ENCODE measurements around the gene TIAM1.

TIAM1 gene

GRCh38 chr21:31354604-31355443 lies 10.8 kb upstream of the TIAM1 start:
- DNase-seq (ENCODE audit: low spot score): peak; percentile 90

- peak; percentile 53 for DNase-seq (ENCODE audit: low spot score)
These were observed 10.1 kb upstream of the TIAM1 start for GRCh38 chr21:31354122-31354521.

GRCh38 chr21:31352836-31353235 lies 8.8 kb upstream of the TIAM1 start:
- no peak for DNase-seq (ENCODE audit: low spot score)

- DNase-seq (ENCODE audit: low spot score): no peak
These were observed 7.9 kb upstream of the TIAM1 start for GRCh38 chr21:31351960-31352359.

GRCh38 chr21:31351438-31351837 lies 7.4 kb upstream of the TIAM1 start:
- DNase-seq (ENCODE audit: low spot score): peak; percentile 46

- DNase-seq (ENCODE audit: low spot score): no peak
These were observed 5.1 kb upstream of the TIAM1 start for GRCh38 chr21:31349208-31349607.

- no peak for DNase-seq (ENCODE audit: low spot score)
These were observed 4.1 kb upstream of the TIAM1 start for GRCh38 chr21:31348188-31348587.

- DNase-seq (ENCODE audit: low spot score): peak; percentile 48
These were observed 3.5 kb upstream of the TIAM1 start for GRCh38 chr21:31347435-31348032.

- no peak for DNase-seq (ENCODE audit: low spot score)
These were observed 2.3 kb upstream of the TIAM1 start for GRCh38 chr21:31346256-31346821.

- DNase-seq (ENCODE audit: low spot score): no peak
These were observed 1.1 kb upstream of the TIAM1 start for GRCh38 chr21:31345136-31345535.

- no peak for DNase-seq (ENCODE audit: low spot score)
These were observed 991 bp downstream of the TIAM1 start for GRCh38 chr21:31343030-31343510.

GRCh38 chr21:31342348-31342747 lies 1.7 kb downstream of the TIAM1 start:
- DNase-seq (ENCODE audit: low spot score): no peak

- no peak for DNase-seq (ENCODE audit: low spot score)
These were observed 3.0 kb downstream of the TIAM1 start for GRCh38 chr21:31340942-31341487.

- DNase-seq (ENCODE audit: low spot score): no peak
These were observed 3.5 kb downstream of the TIAM1 start for GRCh38 chr21:31340514-31340913.

- no peak for DNase-seq (ENCODE audit: low spot score)
These were observed 4.3 kb downstream of the TIAM1 start for GRCh38 chr21:31339721-31340120.

GRCh38 chr21:31338908-31339368 lies 5.1 kb downstream of the TIAM1 start:
- no peak for DNase-seq (ENCODE audit: low spot score)

- no peak for DNase-seq (ENCODE audit: low spot score)
These were observed 5.8 kb downstream of the TIAM1 start for GRCh38 chr21:31337996-31338907.

GRCh38 chr21:31337086-31337485 lies 7.0 kb downstream of the TIAM1 start:
- DNase-seq (ENCODE audit: low spot score): no peak

- DNase-seq (ENCODE audit: low spot score): no peak
These were observed 7.4 kb downstream of the TIAM1 start for GRCh38 chr21:31336739-31337040.

GRCh38 chr21:31335957-31336738 lies 7.9 kb downstream of the TIAM1 start:
- no peak for DNase-seq (ENCODE audit: low spot score)

- no peak for DNase-seq (ENCODE audit: low spot score)
These were observed 9.4 kb downstream of the TIAM1 start for GRCh38 chr21:31334648-31335121.

Data from SW480 (cell line).